ENCODE measurements around the gene NBPF3.

Gene NBPF3

GRCh38 chr1:21499283-21499950 is 59.5 kb downstream of the NBPF3 start:
- TF ChIP-seq CTCF (conservative IDR thresholded peaks at IDR 0.05; ENCODE audit: control insufficient read depth, insufficient read depth, low read depth, low read length), result no peak
- no peak for DNase-seq (ENCODE audit: low read depth)
- no peak overlapping the region for H3K4me3 ChIP-seq (ENCODE audit: control insufficient read depth, low read depth, low read length)

GRCh38 chr1:21503706-21504377 is 63.9 kb downstream of the NBPF3 start:
- H3K4me3 ChIP-seq (ENCODE audit: control insufficient read depth, low read depth, low read length), result no peak overlapping the region
- no peak for TF ChIP-seq CTCF (conservative IDR thresholded peaks at IDR 0.05; ENCODE audit: control insufficient read depth, insufficient read depth, low read depth, low read length)
- no peak for DNase-seq (ENCODE audit: low read depth)

GRCh38 chr1:21506804-21507203 is 66.9 kb downstream of the NBPF3 start:
- no peak overlapping the region for H3K4me3 ChIP-seq (ENCODE audit: control insufficient read depth, low read depth, low read length)

GRCh38 chr1:21507511-21508270 is 67.8 kb downstream of the NBPF3 start:
- TF ChIP-seq CTCF (conservative IDR thresholded peaks at IDR 0.05; ENCODE audit: control insufficient read depth, insufficient read depth, low read depth, low read length), result no peak
- no peak for DNase-seq (ENCODE audit: low read depth)
- no peak overlapping the region for H3K4me3 ChIP-seq (ENCODE audit: control insufficient read depth, low read depth, low read length)

More at GRCh38 chr1:21506804-21507203, 66.9 kb downstream of the NBPF3 start:
- no peak for TF ChIP-seq CTCF (conservative IDR thresholded peaks at IDR 0.05; ENCODE audit: control insufficient read depth, insufficient read depth, low read depth, low read length)
- no peak for DNase-seq (ENCODE audit: low read depth)

- peak; percentile 42 for DNase-seq (ENCODE audit: low read depth)
- H3K4me3 ChIP-seq (ENCODE audit: control insufficient read depth, low read depth, low read length), result peak overlapping the region; percentile 15
- TF ChIP-seq CTCF (conservative IDR thresholded peaks at IDR 0.05; ENCODE audit: control insufficient read depth, insufficient read depth, low read depth, low read length), result no peak
Measured at GRCh38 chr1:21508580-21509350, 68.8 kb downstream of the NBPF3 start.
